Caki2 (cell line): ENCODE data around the gene RBM28. TPM values are rescaled to one million over a fixed set of nuclear protein-coding genes. Genes with fewer than 3 reads are reported as not detected.

Experiments used
- DNase-seq: peaks from one replicate; pipeline ENCODE4 v3.0.0-alpha.2; 2015; ENCODE audit warnings: low read depth
- in situ Hi-C: cut with HindIII; loops from 2 replicates; pipeline ENCODE4 v1.10.0; 2016; ENCODE audit warnings: low sequenced_read_pairs, low pct_unique_long_range_greater_than_20kb, mixed read lengths
- total RNA-seq: library from RNA; depleted of rRNA; stranded (reverse); fragments of >200 nt; shearing (Covaris generic); gene quantifications from 2 replicates; pipeline ENCODE4 v1.2.3, GENCODE V29; 2014; ENCODE audit warnings: low replicate concordance

Gene RBM28
- total RNA-seq, 1 experiment from 2014 or later = 12.9 TPM

DNA sequence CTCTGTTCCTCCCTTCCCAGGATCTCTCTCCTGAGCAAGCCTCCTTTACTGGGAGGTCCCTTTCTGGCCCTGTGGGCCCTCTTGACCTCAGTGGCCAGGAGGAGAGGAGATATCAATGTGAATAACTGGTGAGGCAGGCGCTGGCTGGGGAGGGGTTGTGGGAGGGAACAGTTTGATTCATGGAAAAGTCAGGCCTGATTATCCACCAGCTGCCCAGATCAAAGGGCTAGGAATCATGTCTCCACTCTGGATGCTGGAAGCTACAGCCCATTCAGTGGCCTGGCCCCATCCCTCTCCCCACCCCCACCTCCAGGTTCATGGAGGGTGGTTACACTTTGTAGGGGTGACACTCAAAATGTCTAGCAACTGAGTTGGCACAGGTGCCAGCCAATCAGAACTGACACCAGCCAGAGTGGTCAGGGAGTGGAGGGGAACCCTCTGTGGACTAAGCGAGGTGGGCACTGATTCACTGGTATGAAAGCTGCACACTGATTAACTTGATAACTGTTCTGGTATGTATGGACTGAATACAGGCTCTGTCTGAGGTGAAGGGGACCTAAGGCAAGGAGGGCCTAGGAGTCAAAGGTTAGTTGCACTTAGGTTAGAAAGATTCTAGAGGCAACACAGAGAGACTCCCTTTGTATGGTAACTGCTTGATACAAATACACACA is 13.0 kb upstream of the RBM28 start:
- no peak for DNase-seq
- in situ Hi-C loops = no loop called here

- in situ Hi-C loops = no loop called here
- DNase-seq = no peak
Measured at GRCh38 chr7:128353610-128354009, 9.9 kb upstream of the RBM28 start.

- no peak for DNase-seq
- in situ Hi-C loops = no loop called here
Measured at GRCh38 chr7:128353189-128353588, 9.5 kb upstream of the RBM28 start.

- no peak for DNase-seq
- in situ Hi-C loops = no loop called here
Measured at GRCh38 chr7:128352636-128353035, 8.9 kb upstream of the RBM28 start.

DNA sequence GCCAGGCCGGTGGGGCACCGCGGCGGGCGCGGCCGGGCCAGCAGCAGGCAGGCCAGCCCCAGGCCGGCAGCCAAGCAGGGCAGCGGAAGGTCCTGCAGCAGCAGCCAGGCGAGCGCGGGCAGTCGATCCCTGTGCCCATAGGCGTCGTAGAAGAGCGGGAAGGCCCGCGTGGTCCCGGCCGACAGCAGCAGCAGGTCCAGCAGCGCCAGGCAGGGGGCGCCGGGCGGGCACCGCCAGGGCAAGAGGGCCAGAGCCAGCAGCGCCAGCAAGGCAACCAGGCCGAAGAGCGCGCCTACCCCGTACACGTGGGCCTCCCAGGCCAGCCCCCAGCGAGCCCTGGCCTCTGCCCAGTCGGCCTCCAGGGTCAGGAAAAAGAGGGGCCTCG is 8.4 kb upstream of the RBM28 start:
- in situ Hi-C loops = no loop called here
- DNase-seq = no peak

- DNase-seq = no peak
- in situ Hi-C loops = no loop called here
Measured at GRCh38 chr7:128351296-128352152, 7.8 kb upstream of the RBM28 start.

- no peak for DNase-seq
- in situ Hi-C loops = no loop called here
Measured at GRCh38 chr7:128350708-128351295, 7.1 kb upstream of the RBM28 start.

DNA sequence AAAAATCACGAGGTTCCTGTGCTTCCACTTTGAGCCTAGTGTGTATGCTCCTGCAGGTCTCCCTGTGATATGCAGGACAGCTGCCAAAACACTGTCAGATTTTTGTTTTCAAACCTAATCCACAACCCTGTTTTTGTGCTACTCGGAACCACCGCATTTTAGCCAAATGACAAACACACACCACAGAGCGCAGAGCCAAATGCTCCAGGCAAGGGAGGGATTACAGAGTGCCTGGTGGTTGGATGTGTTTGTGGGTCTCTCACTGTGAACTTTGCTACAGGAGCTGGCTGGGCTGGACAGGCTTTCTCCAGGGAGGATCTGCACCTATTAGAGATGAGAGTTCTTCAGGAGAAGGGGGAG is 5.7 kb upstream of the RBM28 start:
- no peak for DNase-seq
- in situ Hi-C loops = no loop called here

- in situ Hi-C loops = no loop called here
- DNase-seq = no peak
Measured at GRCh38 chr7:128347647-128348097, 4.0 kb upstream of the RBM28 start.

DNA sequence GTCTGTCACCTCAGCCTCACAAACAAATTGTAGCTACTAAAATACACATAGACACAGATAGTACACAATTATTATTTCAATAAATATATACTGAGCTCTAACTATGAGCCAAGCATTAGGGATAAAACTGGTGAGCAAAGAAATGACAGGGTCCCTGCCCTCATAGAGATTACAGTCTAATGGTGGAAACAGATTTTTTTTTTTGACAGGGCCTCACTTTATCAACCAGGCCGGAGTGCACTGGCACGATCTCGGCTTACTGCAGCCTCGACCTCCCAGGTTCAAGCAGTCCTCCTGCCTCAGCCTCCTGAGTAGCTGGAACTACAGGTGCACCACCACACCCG is 695 bp upstream of the RBM28 start:
- in situ Hi-C loops = no loop called here
- DNase-seq = no peak

DNA sequence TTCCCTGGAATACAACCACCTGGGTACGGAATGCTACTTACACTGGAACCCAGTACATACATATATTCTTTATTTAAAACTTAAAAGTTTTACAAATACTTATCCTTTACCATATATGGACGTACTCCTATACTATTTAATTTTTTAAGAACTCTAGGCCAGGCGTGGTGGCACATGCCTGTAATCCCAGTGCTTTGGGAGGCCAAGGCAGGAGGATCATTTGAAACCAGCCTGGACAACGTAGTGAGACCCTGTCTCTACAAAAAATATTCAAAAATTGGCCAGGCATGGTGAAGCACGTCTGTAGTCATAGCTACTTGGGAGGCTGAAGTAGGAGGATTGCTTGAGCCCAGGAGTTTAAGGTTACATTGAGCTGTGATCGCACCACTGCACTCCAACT is 2.0 kb downstream of the RBM28 start:
- in situ Hi-C loops = no loop called here
- DNase-seq = no peak

GRCh38 chr7:128335730-128336129 is 8.0 kb downstream of the RBM28 start:
- in situ Hi-C loops = no loop called here
- no peak for DNase-seq

DNA sequence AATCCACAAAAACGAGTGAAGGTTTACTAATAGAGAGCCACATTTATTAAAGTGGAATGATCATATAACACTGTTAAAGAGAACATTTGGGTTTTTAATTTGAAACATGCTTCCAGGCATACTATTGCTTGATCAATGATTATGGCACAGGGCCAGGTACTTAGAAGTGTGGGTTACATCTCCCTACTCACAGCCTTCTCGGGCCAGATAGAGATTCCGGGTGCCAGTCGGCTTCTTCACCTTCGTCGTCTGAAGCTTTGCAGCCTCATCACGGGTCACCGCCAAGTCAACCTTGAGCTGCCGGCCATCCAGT is 19.4 kb downstream of the RBM28 start:
- in situ Hi-C loops = no loop called here
- no peak for DNase-seq

DNA sequence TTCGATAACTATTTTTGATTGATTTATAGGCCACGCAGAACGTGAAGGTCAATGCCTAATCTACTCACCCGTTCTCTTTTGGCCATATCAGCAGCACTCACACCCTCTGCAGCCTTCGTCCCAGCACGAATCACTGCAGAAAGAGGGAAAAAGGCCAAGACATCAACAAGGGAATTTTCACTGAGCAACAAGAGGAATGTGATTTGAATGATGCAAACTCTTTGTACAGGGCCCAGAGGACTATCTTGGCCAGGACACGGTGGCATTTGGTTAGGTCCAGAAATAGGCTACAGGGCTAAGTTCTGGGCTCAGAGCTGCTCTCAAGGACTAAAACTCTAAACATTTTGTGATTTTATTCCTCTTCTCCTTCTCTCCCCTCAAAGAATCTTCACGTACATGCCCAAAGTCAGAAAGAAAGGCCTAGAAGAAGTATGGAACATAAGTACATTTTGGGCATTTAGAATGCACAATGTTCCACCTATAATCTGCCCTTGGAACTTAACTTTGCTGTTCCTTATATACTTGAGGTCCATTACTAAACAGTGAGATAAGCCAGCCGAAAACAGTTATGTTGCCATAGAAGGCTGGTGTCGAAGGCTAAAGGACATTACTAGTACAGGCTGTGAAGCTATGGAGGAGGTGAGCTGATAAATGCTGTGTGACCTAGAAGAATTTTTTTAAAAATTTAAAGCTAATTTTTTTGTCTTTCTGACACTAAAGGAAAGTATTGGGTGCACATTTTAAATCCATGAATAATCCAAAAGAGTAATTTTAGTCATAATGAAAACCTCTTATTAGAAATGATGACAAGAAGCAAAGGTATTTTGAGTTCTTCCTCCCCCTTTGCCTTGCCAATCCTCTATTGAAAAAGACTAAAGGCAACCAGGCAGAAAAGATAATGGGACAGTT is 20.0 kb downstream of the RBM28 start:
- in situ Hi-C loops = no loop called here
- DNase-seq = no peak

GRCh38 chr7:128323040-128323439 is 20.7 kb downstream of the RBM28 start:
- in situ Hi-C loops = no loop called here
- DNase-seq = no peak

DNA sequence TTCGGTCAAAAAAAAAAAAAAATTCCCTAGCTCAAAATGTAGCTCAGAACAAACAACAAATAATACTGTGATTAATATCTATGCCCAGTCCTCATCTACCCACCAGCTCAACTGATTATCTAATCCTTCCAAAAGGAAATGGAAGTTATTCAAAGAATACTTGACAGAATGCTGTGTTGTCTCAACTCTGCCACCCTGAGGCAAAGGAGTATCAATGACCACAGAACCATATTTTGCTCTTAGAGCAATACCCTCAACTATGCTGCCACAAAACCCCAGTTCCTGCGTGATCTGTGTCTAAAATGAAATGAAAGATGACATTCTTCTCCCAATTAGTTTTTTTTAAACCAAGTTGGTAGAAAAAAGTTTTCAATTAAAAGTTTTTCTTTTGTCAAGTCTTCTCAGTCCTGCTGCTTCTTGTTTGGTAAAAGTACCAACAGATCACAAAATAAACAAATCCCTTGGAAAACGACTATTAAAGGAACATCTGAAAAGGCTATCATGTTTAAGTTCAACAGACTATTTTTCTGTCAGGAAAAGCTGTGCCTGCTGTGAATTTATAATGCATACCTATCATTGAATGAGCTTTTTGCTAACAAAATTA is 21.6 kb downstream of the RBM28 start:
- in situ Hi-C loops = no loop called here
- DNase-seq = peak; percentile 8

DNA sequence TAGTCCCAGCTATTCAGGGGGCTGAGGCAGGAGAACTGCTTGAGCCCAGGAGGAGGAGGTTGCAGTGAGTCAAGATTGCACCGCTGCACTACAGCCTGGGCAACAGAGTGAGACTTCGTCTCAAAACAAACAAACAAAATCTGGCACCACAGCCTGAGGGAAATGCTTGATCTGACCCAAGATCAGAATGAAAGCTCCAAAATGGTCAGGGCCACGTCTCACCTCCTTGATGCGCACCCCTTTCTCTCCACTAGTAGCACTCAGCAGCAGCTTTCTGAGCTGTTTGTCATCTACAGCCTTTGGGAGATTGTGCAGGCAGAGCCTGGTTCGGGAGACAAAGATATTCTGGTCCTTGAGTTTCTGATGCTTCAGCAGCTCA is 22.7 kb downstream of the RBM28 start:
- in situ Hi-C loops = no loop called here
- no peak for DNase-seq

GRCh38 chr7:128318691-128319090 is 25.0 kb downstream of the RBM28 start:
- in situ Hi-C loops = no loop called here

More at GRCh38 chr7:128318691-128319090, 25.0 kb downstream of the RBM28 start:
- DNase-seq = no peak
